A549 (cell line): ENCODE measurements around the gene C2CD3. TPM values are rescaled to one million over a fixed set of nuclear protein-coding genes. Genes with fewer than 3 reads are reported as not detected.
A peak's percentile ranks its signal among the peaks of the same experiment; 100 is the strongest.

Source experiments
- ATAC-seq, 2 experiments: fragments of 200-7000 bp in 1 of 2; fragments of >200 bp in 1 of 2; cut with Nextera tagmentation in 1 of 2; cut with Tn5 transposase in 1 of 2; 3 replicates each; pipeline versions ENCODE4 v1.8.0 to v1.9.1; 2018 to 2020; ENCODE audit warnings: mild to moderate bottlenecking in 1 of 2, moderate library complexity in 1 of 2
- CTCF ChIA-PET: fragments of 300-600 bp; sonication (Branson Sonifier 250); formaldehyde crosslinking; extraction: SDS; loops from one replicate; lab custom pipeline; 2021; ENCODE audit warnings: antibody characterized with exemption, inconsistent platforms; lab: Yijun Ruan, JAX
- POLR2A ChIA-PET: fragments of 350-600 bp; formaldehyde crosslinking; extraction: SDS; loops from one replicate; lab custom pipeline; 2021; ENCODE audit warnings: antibody characterized with exemption, inconsistent platforms; lab: Yijun Ruan, JAX
- DNase-seq, 2 experiments: peaks; one replicate each; pipeline versions ENCODE4 v3.0.0 to v3.0.0-alpha.2; 2011 to 2016; ENCODE audit warnings: low read depth in 1 of 2, low spot score in 1 of 2
- FAIRE-seq: peaks from 2 replicates; lab custom pipeline; 2011; peaks lifted over from hg19 to GRCh38; lab: Jason Lieb, UNC
- H3K27ac ChIP-seq, 2 experiments: fragments of >200 bp; sonication (Bioruptor Twin); formaldehyde crosslinking; 3 replicates each; pipeline ENCODE4 v1.5.1; 2016 to 2017
- H3K4me1 ChIP-seq: fragments of >200 bp; sonication (Bioruptor Twin); formaldehyde crosslinking; 3 replicates; pipeline ENCODE4 v1.6.1; 2016
- H3K4me2 ChIP-seq: fragments of >200 bp; sonication (Bioruptor Twin); formaldehyde crosslinking; 3 replicates; pipeline ENCODE4 v1.6.1; 2016
- H3K4me3 ChIP-seq: fragments of >200 bp; sonication (Bioruptor Twin); formaldehyde crosslinking; 3 replicates; pipeline ENCODE4 v1.5.1; 2016
- H3K9me3 ChIP-seq: fragments of >200 bp; sonication (Bioruptor Twin); formaldehyde crosslinking; 3 replicates; pipeline ENCODE4 v1.6.1; 2016
- ATOH8 ChIP-seq: fragments of 250-450 bp; sonication (Bioruptor Pico); IDR thresholded peaks from 2 replicates; pipeline ENCODE4 v1.5.0; 2020; ENCODE audit warnings: low read depth, mild to moderate bottlenecking, moderate library complexity
- CEBPB ChIP-seq, 2 experiments: fragments of >200 bp in 1 of 2; sonication (Bioruptor Twin) in 1 of 2; formaldehyde crosslinking in 1 of 2; IDR thresholded peaks; 2 replicates each; pipeline ENCODE4 v1.6.1; 2012 to 2016
- CHD2 ChIP-seq: fragments of 150-350 bp; IDR thresholded peaks from 2 replicates; pipeline ENCODE4 v1.6.1; 2014; ENCODE audit warnings: low read length; ENCODE audit not compliant: partially characterized antibody
- CHD4 ChIP-seq: fragments of 200-600 bp; sonication (generic); IDR thresholded peaks from 2 replicates; pipeline ENCODE4 v1.6.1; 2016; ENCODE audit warnings: antibody characterized with exemption, mild to moderate bottlenecking, borderline replicate concordance
- FOSL2 ChIP-seq, 2 experiments: fragments of 450-650 bp in 1 of 2; fragments of >200 bp in 1 of 2; sonication (Bioruptor Twin) in 1 of 2; formaldehyde crosslinking; IDR thresholded peaks; 2 replicates each; pipeline versions ENCODE4 v1.5.0 to v1.6.1; 2016 to 2020; ENCODE audit warnings: mild to moderate bottlenecking in 1 of 2, moderate library complexity in 1 of 2
- FOXS1 ChIP-seq: fragments of 250-450 bp; sonication (Bioruptor Pico); IDR thresholded peaks from 2 replicates; pipeline ENCODE4 v1.5.0; 2020; ENCODE audit warnings: mild to moderate bottlenecking, moderate library complexity
- GATA3 ChIP-seq: IDR thresholded peaks from 2 replicates; pipeline ENCODE4 v1.6.1; 2012; ENCODE audit warnings: borderline replicate concordance
- HDAC2 ChIP-seq: fragments of 200-600 bp; sonication (generic); IDR thresholded peaks from 2 replicates; pipeline ENCODE4 v1.6.1; 2016
- HEYL ChIP-seq: fragments of 250-450 bp; sonication (Bioruptor Pico); IDR thresholded peaks from 2 replicates; pipeline ENCODE4 v1.8.0; 2021; ENCODE audit warnings: mild to moderate bottlenecking, moderate library complexity
- JUN ChIP-seq, 2 experiments: fragments of >200 bp; sonication (Bioruptor Twin); formaldehyde crosslinking; IDR thresholded peaks; 2 replicates in 1 of 2; 3 replicates in 1 of 2; pipeline ENCODE4 v1.6.1; 2016 to 2017
- KDM5A ChIP-seq: fragments of 200-600 bp; sonication (generic); IDR thresholded peaks from 2 replicates; pipeline ENCODE4 v1.6.1; 2016; ENCODE audit warnings: antibody characterized with exemption, mild to moderate bottlenecking
- MAFK ChIP-seq: fragments of 450-650 bp; IDR thresholded peaks from 2 replicates; pipeline ENCODE4 v1.6.1; 2014; ENCODE audit not compliant: partially characterized antibody
- NPAS2 ChIP-seq: fragments of 250-450 bp; sonication (Bioruptor Pico); IDR thresholded peaks from 2 replicates; pipeline ENCODE4 v1.8.0; 2022; ENCODE audit warnings: mild to moderate bottlenecking, moderate library complexity, borderline replicate concordance
- RNF2 ChIP-seq: fragments of 200-600 bp; sonication (generic); IDR thresholded peaks from 2 replicates; pipeline ENCODE4 v1.6.1; 2016; ENCODE audit warnings: low read depth, mild to moderate bottlenecking, antibody characterized with exemption, moderate library complexity, borderline replicate concordance
- SMC3 ChIP-seq: fragments of >200 bp; sonication (Bioruptor Twin); formaldehyde crosslinking; IDR thresholded peaks from 3 replicates; pipeline ENCODE4 v1.6.1; 2018; ENCODE audit warnings: inconsistent platforms
- SREBF2 ChIP-seq: fragments of 450-650 bp; IDR thresholded peaks from 2 replicates; pipeline ENCODE4 v1.6.1; 2014; ENCODE audit warnings: mild to moderate bottlenecking, moderate library complexity
- TP53 ChIP-seq: fragments of 250-450 bp; sonication (Bioruptor Pico); IDR thresholded peaks from 2 replicates; pipeline ENCODE4 v1.5.0; 2021; ENCODE audit warnings: mild to moderate bottlenecking, moderate library complexity
- ZNF302 ChIP-seq: fragments of 250-450 bp; sonication (Bioruptor Pico); IDR thresholded peaks from 2 replicates; pipeline ENCODE4 v1.9.0; 2021; ENCODE audit warnings: inconsistent platforms, mild to moderate bottlenecking, moderate library complexity
- WGBS: methylation state at CpG from one replicate; pipeline ENCODE4 v1.1.6; 2017; ENCODE audit errors: missing lambda C conversion rate; 5-methylcytosine and 5-hydroxymethylcytosine counted together
- polyA plus RNA-seq, 4 experiments: library from polyadenylated mRNA; depleted of rRNA in 3 of 4; stranded (reverse); fragments of >200 nt; fragmentation: RNase III in 1 of 4; extraction: RNeasy Plus Mini Kit Qiagen cat#74134 plus additional on column Dnase treatment in 1 of 4; gene quantifications; 2 replicates in 3 of 4; 3 replicates in 1 of 4; pipeline ENCODE4 v1.2.3, GENCODE V29; 2011 to 2017
- TF ChIP-seq, protein P1 (sequence below): fragments of >200 bp; sonication (Bioruptor Twin); formaldehyde crosslinking; IDR thresholded peaks from 2 replicates; pipeline ENCODE4 v1.6.1; 2016

C2CD3 gene
- polyA plus RNA-seq, 2 of the 4 experiments (the other 2 are of a cell fraction), result 15.2 to 19.8 TPM

DNA sequence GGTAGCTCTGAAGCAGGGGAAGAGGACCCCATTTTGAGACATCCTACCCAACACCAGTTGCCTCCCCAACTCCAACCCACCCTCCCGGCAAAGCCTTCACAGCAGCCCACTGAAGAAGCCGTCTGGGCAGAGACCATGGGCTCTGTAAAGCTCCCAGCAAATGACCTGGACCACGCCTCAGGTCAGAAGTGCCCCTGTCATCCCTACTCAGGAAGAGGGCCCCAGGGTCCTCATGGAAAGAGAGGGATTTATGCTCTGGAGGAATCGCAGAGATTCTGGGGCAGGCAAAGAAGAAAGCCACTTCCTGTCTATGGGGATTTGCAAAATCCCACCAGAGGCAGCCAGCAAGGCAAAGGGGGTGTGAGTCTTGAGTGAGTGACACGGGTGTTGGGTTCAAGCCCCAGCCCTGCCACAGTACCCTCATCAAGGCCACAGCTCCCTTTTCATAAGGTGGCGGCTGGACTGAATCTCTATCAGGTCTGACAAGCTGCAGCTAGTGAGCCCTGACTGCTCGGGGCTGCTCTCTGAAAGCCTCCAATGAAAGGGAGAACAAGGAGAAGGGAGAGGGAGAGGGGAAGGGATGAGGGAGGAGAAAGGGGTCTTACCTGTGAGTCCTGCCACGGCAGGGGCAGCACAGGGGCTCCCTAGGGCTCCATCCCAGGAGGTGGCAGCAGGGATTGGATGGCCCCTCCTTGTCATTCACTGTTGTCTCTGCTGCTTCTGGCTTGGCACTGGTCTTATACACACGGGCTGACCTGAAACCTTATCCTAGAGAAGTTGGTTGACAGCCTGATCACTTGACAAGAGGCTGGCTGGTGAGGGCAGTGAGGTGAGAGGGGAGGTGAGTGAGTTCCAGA lies 162.2 kb downstream of the C2CD3 start, which contains the start of gene UCP3:
Gene UCP3 (minus strand): TSS at position 713 of the 857 bp plus-strand sequence. CDS start 2,043 bp downstream, outside the sequence.
- no peak; a peak in 1 of 6 replicates for ATAC-seq
- ChIA-PET CTCF (interaction anchor here (0.6 to 1.8 kb wide), 5 partner anchors 10 to 45 kb away, joined by 3 to 5 read pairs (median 4); no protein-coding TSS in a partner anchor), POLR2A (no interaction called here)
- 81% methylated on average over 9 of the region's 9 CpGs for WGBS
- Histone ChIP-seq H3K9me3 (no peaks in the 10 kb centered on the region), H3K4me1 (no peaks in the 10 kb centered on the region), H3K4me3 (no peak within 1 kb of the TSS), H3K4me2 (no peak within 1 kb of the TSS), H3K27ac (no peak within 1 kb of the TSS)
- FAIRE-seq, result no peak
- TF ChIP-seq KDM5A, result no peak
- no peak for TF ChIP-seq SREBF2
- no peak for TF ChIP-seq HDAC2
- TF ChIP-seq CHD2, result no peak
- no peak for TF ChIP-seq GATA3
- TF ChIP-seq JUN (IDR thresholded peaks at IDR 0.05), result no peak
- no peak for TF ChIP-seq SMC3
- no peak for TF ChIP-seq FOXS1 (CRISPR knock-in tag)
- no peak for TF ChIP-seq RNF2
- no peak for TF ChIP-seq HEYL (CRISPR knock-in tag)
- TF ChIP-seq ATOH8 (CRISPR knock-in tag), result no peak
- TF ChIP-seq MAFK, result no peak
- no peak for TF ChIP-seq ZNF302 (CRISPR knock-in tag)
- no peak for TF ChIP-seq TP53 (CRISPR knock-in tag)
- no peak for TF ChIP-seq CEBPB (IDR thresholded peaks at IDR 0.05)
- DNase-seq, result no peak

DNA sequence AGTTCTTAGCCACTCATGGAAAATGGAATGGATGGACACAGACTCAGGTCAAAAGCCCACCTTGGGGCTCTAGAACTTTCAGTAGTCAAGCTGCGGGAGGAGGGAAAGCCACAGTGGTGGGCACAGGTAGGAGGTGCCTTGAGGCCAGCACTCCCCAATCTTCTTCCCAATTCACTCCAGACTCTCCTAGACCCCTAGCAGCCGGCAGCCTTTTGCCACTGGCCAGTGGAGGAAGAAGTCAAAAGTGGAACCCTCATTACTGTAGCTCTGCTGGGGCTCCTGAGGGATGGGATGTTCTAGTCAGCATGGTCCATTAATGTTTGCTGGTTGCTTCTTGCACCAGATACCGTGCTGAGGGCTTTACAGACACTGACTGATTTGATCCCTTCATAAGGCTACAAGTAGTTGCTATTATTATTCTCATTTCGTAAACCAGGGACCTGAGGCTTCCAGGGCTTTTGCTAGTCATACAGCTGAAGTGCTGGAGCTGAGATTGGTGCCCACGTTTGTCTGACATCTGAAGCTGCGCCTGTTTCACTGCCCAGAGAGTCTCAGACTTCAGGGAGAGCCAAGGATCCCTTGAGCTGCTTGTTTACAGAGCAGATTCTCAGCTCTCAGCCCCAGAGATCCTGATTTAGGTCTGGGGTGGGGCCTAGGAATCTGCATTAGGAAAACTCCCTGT lies 163.0 kb downstream of the C2CD3 start:
- H3K27ac ChIP-seq, result no peak overlapping the region
- POLR2A ChIA-PET, result no interaction called here
- TF ChIP-seq FOSL2 (IDR thresholded peaks at IDR 0.05) (no peak), FOSL2 (CRISPR knock-in tag; IDR thresholded peaks at IDR 0.05) (no peak), CEBPB (IDR thresholded peaks at IDR 0.05) (no peak), CHD4 (no peak), TP53 (CRISPR knock-in tag) (no peak)
- TF ChIP-seq, all 56 proteins: peak for 0
- DNase-seq (no peak), ATAC-seq (no peak), FAIRE-seq (no peak)
- CTCF ChIA-PET, result interaction anchor here (0.6 to 1.8 kb wide), 6 partner anchors 10 to 44 kb away, joined by 3 to 5 read pairs (median 4); no protein-coding TSS in a partner anchor
- no peaks in the 10 kb centered on the region for H3K4me1 ChIP-seq
- 86% methylated on average over 6 of the region's 6 CpGs for WGBS
- no peaks in the 10 kb centered on the region for H3K9me3 ChIP-seq
- H3K4me2 ChIP-seq, result no peak overlapping the region
- no peak overlapping the region for H3K4me3 ChIP-seq

GRCh38 chr11:74006743-74007304 lies 164.0 kb downstream of the C2CD3 start:
- peak; percentile 46 for TF ChIP-seq MAFK
- TF ChIP-seq NPAS2 (CRISPR knock-in tag), result no peak
- TF ChIP-seq, protein P1, sequence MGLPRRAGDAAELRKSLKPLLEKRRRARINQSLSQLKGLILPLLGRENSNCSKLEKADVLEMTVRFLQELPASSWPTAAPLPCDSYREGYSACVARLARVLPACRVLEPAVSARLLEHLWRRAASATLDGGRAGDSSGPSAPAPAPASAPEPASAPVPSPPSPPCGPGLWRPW, result no peak
- ChIA-PET CTCF (interaction anchor here (1.6 to 1.8 kb wide), 2 partner anchors 17 to 43 kb away, joined by 4 read pairs; no protein-coding TSS in a partner anchor), POLR2A (no interaction called here)
- no peak for DNase-seq
- WGBS, result 92% methylated on average over 7 of the region's 7 CpGs
- ATAC-seq, result no peak
- H3K4me2 ChIP-seq, result no peak overlapping the region
- no peaks in the 10 kb centered on the region for H3K4me1 ChIP-seq
- no peak for FAIRE-seq
- no peak overlapping the region for H3K4me3 ChIP-seq
- H3K9me3 ChIP-seq, result no peaks in the 10 kb centered on the region
- no peak overlapping the region for H3K27ac ChIP-seq
